ENCODE results near the gene ASAP2.
"Not testable (repeated sequence)": the region's sequence is repeated elsewhere in the genome, so short reads cannot be mapped to it uniquely, and the experiment has no call there.

The ASAP2 gene

GRCh38 chr2:9378433-9379390, 172.1 kb downstream of the ASAP2 start:
- DNase-seq (ENCODE audit: low read depth in 2 of 2) = no peak

GRCh38 chr2:9379391-9379755, 172.8 kb downstream of the ASAP2 start:
- no peak for DNase-seq (ENCODE audit: low read depth in 2 of 2)

GRCh38 chr2:9380702-9381628, 174.4 kb downstream of the ASAP2 start:
- DNase-seq (ENCODE audit: low read depth in 2 of 2) = no peak

- DNase-seq (ENCODE audit: low read depth in 2 of 2) = no peak
Observed at GRCh38 chr2:9382604-9383235, 176.1 kb downstream of the ASAP2 start.

- no peak for DNase-seq (ENCODE audit: low read depth in 2 of 2)
Observed at GRCh38 chr2:9384521-9384920, 177.9 kb downstream of the ASAP2 start.

- no peak for DNase-seq (ENCODE audit: low read depth in 2 of 2)
Observed at GRCh38 chr2:9385841-9386240, 179.2 kb downstream of the ASAP2 start.

- no peak for DNase-seq (ENCODE audit: low read depth in 2 of 2)
Observed at GRCh38 chr2:9388199-9388681, 181.6 kb downstream of the ASAP2 start.

GRCh38 chr2:9388950-9389911, 182.6 kb downstream of the ASAP2 start:
- no peak for DNase-seq (ENCODE audit: low read depth in 2 of 2)

GRCh38 chr2:9390151-9390850, 183.7 kb downstream of the ASAP2 start:
- DNase-seq (ENCODE audit: low read depth in 2 of 2) = no peak

- DNase-seq (ENCODE audit: low read depth in 2 of 2) = no peak
Observed at GRCh38 chr2:9390991-9391390, 184.4 kb downstream of the ASAP2 start.

- DNase-seq (ENCODE audit: low read depth in 2 of 2) = no peak
Observed at GRCh38 chr2:9391961-9392720, 185.5 kb downstream of the ASAP2 start.

GRCh38 chr2:9392898-9393765, 186.5 kb downstream of the ASAP2 start:
- no peak for DNase-seq (ENCODE audit: low read depth in 2 of 2)

GRCh38 chr2:9394816-9395215, 188.2 kb downstream of the ASAP2 start:
- DNase-seq (ENCODE audit: low read depth in 2 of 2) = no peak

- DNase-seq (ENCODE audit: low read depth in 2 of 2) = no peak
Observed at GRCh38 chr2:9397201-9397600, 190.6 kb downstream of the ASAP2 start.

GRCh38 chr2:9398251-9398650, 191.6 kb downstream of the ASAP2 start:
- not testable (repeated sequence) for DNase-seq (ENCODE audit: low read depth in 2 of 2)

GRCh38 chr2:9398881-9399780, 192.5 kb downstream of the ASAP2 start:
- no peak for DNase-seq (ENCODE audit: low read depth in 2 of 2)
